NB4 (cell line): ENCODE data around the gene TPRG1L.

Experiments used
- DNase-seq: peaks from one replicate; pipeline ENCODE4 v3.0.0; 2010; ENCODE audit warnings: low read depth
- H3K4me3 ChIP-seq: one replicate; pipeline ENCODE4 v1.5.1; 2011; ENCODE audit warnings: mild to moderate bottlenecking, low read depth, low read length, moderate library complexity
- CTCF ChIP-seq: IDR thresholded peaks from one replicate; pipeline ENCODE4 v1.5.1; 2012; ENCODE audit warnings: low read depth, low read length
- MAX ChIP-seq: IDR thresholded peaks from 2 replicates; pipeline ENCODE4 v1.6.1; 2011; ENCODE audit warnings: low read depth, low read length
- MYC ChIP-seq: IDR thresholded peaks from 2 replicates; pipeline ENCODE4 v1.6.1; 2011; ENCODE audit warnings: low read depth, low read length
- POLR2A ChIP-seq: IDR thresholded peaks from 2 replicates; pipeline ENCODE4 v1.6.1; 2011; ENCODE audit warnings: mild to moderate bottlenecking; ENCODE audit not compliant: insufficient read length; ENCODE audit errors: extremely low read depth

Gene TPRG1L

DNA sequence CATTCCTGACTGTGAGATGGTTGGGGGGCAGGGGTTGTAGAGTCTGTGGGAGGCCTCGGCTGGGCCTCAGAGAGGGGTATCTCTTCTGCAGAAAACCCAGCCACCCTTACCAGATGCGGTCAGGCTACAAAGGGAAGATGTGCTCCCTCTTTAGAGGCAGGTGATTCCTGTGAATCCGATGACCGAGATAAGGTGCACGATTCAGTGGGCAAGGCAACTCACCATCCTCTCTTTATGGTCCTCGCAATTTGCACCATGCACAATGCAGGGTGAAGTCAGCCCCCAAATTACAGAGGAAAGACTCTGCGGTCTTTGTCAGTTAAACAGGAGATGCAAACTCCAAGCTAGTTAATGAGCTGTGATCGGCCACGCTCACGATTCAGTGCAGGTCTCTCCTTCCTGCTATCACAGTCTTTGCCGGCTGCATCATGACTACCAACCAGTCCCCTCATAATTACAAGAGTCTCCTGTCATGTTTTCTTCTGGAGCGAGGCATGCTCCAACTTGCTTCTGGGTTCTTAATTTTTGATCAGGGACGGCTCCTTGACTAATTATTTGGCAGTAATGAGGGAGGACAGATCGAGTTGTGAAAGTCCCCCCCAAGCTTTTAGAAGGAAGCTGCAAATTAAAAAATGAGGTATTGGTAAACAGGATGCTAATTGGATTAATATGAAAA is 40.0 kb downstream of the TPRG1L start:
- H3K4me3 ChIP-seq, result no peak overlapping the region
- TF ChIP-seq POLR2A (no peak), MYC (no peak), CTCF (no peak), MAX (no peak)
- no peak for DNase-seq

DNA sequence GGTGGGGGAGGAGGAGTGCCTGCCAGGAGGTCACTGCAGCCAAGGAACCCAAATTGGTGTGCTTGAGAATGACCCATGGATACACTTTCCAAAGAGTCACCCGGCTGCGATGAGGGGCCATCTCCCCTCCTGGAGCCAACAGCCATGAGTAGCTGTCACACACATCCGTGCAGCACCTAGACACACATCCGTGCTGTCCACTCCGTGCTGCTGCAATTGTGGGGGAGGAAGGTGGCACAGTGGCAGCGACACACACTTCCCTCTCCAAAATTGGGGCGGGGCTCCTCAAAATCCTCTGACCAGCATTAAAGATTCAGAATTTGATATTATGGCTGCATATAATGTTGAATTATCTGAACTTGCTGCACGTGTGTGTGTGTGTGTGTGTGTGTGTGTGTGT is 43.3 kb downstream of the TPRG1L start:
- no peak for TF ChIP-seq POLR2A
- H3K4me3 ChIP-seq, result no peak overlapping the region
- DNase-seq, result no peak

DNA sequence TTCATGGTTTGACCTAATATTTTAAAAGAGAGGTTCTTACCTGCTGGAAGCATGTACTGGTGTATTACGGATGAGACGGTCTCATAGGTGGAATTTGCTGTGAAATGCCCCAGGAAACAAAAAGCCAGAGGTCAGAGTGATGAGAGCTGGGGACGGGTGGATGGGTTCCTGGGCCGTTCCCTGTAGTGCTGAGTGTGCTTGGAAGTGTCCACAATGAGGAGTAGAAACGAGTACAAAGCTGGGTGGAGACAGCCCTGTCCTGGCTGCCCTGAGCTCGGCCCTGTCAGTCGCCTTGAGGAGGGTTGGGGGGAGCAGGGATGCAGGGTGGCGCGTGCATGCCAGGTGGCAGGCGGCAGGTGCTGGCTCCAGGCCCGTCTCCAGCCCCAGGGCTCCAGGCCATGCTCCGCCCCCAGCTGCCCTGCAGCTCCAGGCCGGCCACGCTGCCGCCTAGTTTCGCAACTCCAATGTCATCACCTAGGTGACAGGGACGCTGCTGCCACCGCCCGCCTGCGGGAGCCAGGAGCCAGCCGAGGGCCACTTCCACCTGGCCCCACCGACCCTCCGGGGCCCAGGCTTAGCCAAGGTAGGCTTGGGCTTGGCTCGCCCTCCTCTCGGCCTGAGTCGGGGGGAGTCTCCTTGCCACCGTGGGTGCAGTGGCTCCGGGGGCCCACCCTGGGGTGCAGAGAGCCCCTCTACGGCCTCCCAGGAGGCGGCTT is 43.9 kb downstream of the TPRG1L start:
- no peak overlapping the region for H3K4me3 ChIP-seq
- TF ChIP-seq MYC, result peak; percentile 95
- no peak for TF ChIP-seq CTCF
- TF ChIP-seq MAX, result peak; percentile 93
- DNase-seq, result peak; percentile 80

DNA sequence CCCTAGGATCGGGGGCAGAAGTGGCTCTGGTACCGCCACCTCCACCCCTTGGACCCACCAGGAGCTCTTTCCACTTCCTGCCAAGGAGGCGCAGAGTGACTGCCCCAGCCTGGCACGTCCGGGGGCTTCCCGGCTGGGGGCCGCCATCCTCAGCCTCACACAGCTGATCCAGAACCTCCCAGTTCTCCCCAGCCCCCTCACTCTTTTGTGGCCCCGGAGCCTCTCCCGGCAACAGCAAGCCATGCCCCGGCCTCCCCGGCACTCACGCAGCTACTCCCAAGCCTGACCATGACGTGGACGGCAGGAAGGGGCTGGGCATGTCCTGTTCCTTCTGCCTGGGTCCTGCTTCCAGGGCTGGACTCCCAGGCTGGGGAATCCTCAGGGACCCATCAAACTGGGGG is 44.6 kb downstream of the TPRG1L start:
- DNase-seq, result no peak
- TF ChIP-seq MAX (no peak), POLR2A (no peak), MYC (no peak), CTCF (no peak)
- no peak overlapping the region for H3K4me3 ChIP-seq

DNA sequence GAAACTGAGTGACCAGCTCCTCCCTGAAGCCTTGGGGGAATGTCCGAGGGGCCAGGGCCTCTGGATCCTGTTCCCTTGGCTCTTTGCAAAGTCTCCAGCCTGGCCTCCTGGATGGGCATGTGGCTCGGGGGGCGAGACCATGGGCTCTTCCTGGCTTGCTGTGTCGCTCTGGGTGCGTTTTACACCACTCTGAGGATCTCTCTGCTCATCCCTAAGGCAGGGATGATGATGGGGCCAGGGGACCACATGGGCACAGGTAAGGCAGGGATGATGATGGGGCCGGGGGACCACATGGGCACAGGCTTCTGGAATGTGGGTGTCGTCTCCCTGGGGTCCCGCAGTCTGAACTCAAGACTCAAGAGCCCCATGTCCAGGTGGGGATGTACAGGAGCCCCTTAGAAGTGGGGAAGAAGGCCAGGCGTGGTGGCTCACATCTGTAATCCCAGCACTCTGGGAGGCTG is 45.2 kb downstream of the TPRG1L start:
- no peak overlapping the region for H3K4me3 ChIP-seq
- DNase-seq, result no peak
- TF ChIP-seq MAX (no peak), POLR2A (no peak), CTCF (no peak), MYC (no peak)

- TF ChIP-seq POLR2A (no peak), MAX (no peak), CTCF (no peak), MYC (no peak)
- DNase-seq, result no peak
Observed at GRCh38 chr1:3670823-3671265, 46.0 kb downstream of the TPRG1L start.

More at GRCh38 chr1:3670823-3671265, 46.0 kb downstream of the TPRG1L start:
- no peak overlapping the region for H3K4me3 ChIP-seq
